ENCODE measurements around the gene C5orf15. TPM values are rescaled to one million over a fixed set of nuclear protein-coding genes. Genes with fewer than 3 reads are reported as not detected.

C5orf15 gene
- 25.0 and 32.2 TPM in 2 replicates for total RNA-seq (2014; rRNA removed; shearing (Covaris generic))

- DNase-seq (ENCODE audit: low spot score), result peak; percentile 93
Measured at GRCh38 chr5:133968204-133968980, at the start of gene C5orf15. TSS of gene C5orf15 (minus strand) at chr5:133968625. CDS start at chr5:133968584, 41 bp downstream.

DNA sequence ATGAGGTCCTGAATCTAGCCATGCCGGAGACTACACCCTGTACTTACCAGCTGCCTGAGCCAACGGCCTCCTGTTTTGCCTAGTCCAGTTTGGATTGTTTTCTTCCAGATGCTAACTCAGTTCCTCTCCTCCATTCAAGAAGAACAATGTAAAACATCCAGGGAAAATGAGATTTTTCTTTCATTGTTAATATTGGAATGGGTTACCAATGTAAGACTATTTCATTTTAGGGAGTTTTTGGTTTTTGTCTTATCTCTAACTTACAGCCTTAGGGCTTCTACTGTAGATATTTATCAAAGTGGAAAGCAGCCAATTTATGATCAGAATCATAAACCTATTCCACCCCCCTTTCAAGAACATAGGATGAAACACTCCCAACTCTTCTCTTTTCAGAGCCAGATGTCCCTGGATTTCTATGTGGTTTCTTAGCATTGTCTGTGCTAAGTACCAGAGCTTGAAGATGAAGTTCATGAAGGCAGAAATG is 39.9 kb upstream of the C5orf15 start:
- no peak for DNase-seq (ENCODE audit: low spot score)

- DNase-seq (ENCODE audit: low spot score), result peak; percentile 28
Measured at GRCh38 chr5:134007581-134008265, 39.3 kb upstream of the C5orf15 start.

GRCh38 chr5:134006115-134006514 is 37.7 kb upstream of the C5orf15 start:
- DNase-seq (ENCODE audit: low spot score), result no peak

- DNase-seq (ENCODE audit: low spot score), result peak; percentile 69
Measured at GRCh38 chr5:134005417-134006061, 37.1 kb upstream of the C5orf15 start.

GRCh38 chr5:134004626-134005416 is 36.4 kb upstream of the C5orf15 start, which contains the start of gene VDAC1:
TSS of gene VDAC1 (minus strand) at chr5:134004975. CDS start at chr5:133993012, 11,963 bp downstream.
- DNase-seq (ENCODE audit: low spot score), result peak; percentile 85

DNA sequence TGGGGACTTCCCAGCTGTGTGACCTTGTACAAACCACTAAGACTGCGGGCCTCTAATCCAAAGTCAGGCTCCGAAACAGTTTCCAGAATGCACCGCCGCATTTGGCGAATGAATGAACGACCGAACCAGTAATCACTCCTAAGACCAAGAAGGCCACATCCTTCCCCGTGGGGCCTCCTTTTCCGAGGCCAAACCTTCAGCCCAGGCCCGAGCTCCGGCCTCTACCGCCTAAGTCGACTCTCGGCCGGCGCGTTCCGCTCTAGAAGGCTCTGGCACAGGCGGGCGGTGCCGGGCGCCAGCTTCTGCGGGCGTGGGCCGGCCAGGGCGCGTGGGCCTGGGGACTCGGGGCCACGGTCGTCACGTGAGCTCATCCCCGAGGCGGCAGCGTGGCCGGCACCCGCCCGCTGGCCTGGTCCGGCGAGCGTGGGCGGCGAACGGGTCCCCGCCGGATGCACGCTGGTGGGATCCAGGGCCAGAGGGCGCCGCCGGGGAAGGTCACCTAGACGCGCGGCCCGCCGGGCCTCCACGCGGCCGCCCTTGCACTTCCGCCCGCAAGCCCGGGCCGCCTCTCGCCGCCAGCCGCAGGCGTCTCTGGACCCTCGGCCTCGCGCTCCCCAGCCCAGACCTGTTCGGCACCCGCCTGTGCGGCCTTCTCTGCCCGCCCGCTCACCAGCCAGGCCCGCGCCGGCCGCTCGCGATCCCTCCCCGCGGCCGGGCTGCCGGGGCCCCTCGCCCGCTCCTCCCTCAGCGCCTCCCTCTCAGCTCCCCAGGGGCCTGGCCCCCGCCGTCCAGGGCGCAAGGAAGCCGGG is 35.6 kb upstream of the C5orf15 start:
- DNase-seq (ENCODE audit: low spot score), result peak; percentile 51

DNA sequence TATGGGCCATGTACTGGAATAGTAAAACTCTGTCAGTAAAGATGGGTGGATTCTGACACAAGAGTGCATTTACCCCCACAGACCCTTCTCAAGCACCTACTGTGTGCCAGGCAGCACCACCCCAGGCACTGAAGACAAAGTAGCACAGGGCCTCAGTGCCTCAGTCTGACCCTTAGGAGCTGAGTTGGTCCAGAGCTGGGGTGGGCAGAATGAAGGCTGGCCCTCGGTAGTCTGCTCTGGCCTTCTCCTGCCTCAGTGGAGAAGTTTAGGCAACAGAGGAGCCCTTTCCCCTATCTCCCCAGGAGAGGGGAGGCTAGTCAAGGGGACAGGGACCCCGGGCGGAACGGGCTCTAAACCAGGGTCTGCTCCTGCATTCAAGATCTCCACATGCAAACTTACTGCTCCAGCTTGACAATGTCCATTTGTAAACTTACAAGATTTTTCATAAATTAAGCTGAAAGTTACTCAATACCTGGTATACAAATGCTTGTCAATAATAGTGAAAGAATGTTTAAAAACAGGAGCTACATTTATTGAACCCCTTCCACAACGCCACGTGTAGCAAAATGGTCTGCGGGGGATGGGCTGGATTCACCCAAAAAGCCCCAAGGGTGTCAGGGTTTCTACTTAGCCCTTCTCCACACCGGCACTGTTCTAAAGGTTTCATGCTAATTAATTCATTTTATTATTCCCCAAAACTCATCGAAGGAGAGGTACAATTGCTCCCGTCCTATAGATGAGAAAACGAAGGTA is 34.8 kb upstream of the C5orf15 start:
- DNase-seq (ENCODE audit: low spot score), result no peak

- no peak for DNase-seq (ENCODE audit: low spot score)
Measured at GRCh38 chr5:134001938-134002731, 33.7 kb upstream of the C5orf15 start.

DNA sequence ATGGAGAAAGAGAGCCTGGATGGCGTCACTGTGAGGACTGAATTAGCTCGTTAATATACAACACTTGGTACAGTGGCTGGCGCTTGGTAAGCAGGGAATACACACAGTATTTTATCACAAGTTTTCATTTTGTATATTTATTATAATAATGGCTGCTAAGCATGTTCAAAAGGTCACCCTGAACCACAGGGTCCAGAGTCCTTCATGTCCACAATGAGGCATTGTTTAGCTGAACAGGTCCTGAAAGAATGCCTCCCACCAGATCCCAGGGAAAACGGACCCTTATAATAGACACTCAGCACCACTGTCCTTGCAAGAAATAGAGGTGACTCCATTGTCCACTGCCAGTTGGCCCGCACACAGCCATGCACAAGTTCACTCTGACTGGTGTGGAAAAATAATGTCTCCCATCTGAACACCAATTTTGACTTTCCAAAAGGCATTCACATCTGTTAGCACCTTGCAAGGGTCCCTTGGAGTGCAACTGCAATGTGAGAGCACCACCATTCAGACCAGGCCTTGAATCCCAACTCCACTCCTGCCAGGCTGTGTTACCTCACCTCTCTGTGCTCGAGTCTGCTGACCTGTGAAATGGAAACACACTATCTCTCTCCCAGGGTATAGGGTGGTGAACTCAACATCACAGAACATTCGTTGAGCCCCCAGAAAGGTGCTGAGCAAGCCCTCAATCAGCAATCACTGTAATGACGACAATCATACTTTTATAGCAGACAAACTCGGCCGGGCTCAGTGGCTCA is 32.5 kb upstream of the C5orf15 start:
- DNase-seq (ENCODE audit: low spot score), result no peak

GRCh38 chr5:134000091-134000511 is 31.7 kb upstream of the C5orf15 start:
- no peak for DNase-seq (ENCODE audit: low spot score)

GRCh38 chr5:133998807-133999206 is 30.4 kb upstream of the C5orf15 start:
- DNase-seq (ENCODE audit: low spot score), result no peak

- DNase-seq (ENCODE audit: low spot score), result no peak
Measured at GRCh38 chr5:133998042-133998441, 29.6 kb upstream of the C5orf15 start.

- DNase-seq (ENCODE audit: low spot score), result no peak
Measured at GRCh38 chr5:133996683-133997252, 28.3 kb upstream of the C5orf15 start.

DNA sequence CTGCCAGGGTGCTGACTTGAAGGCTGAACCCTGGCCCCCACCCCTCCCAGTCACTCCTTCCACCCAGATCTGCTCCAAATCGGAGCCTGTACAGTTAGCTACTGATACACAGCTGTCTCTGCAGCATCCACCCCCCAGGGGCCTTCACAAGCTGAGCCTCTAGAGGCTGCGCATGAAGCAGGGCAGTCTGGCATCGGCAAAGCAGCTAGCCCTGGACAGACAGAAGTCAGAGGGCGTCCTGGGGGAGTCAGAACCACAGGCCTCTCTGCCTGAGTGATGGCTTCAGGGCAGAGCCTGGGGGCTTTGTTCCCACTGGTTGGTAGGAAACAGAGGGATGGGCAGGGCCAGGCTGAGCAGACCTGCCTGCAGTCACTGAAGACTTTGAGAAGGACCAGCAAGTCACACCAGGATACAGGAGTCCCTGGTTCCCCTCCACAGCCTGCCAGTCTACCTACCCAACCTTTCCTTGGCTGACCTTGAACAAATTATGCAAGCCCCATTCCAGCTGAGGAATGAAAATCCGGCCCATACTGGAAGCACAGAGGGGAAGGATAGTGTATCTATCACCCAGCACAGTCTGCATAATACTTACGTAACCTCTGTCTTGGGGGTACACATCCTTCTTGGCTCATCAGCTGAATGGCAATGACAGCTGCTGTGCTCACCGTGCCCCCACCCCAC is 27.6 kb upstream of the C5orf15 start:
- no peak for DNase-seq (ENCODE audit: low spot score)

DNA sequence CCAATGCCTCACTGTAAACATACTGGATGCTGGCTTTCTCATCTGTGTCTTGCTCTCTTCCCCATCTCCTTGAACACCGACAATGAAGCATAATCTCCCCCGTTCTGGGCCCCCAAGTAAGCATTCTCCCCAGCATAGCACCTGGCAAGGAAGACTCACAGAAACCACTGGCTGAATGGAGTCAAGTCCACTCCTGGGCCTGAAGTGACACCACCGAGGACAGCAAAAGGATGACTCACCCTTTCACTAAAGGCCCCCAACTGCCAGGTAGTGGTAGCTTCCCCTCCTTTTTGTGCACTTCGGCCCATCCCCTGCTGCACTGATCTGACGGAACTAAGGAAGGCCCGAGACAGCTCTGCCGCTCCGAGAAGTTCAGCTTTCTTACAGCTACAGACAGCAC is 26.9 kb upstream of the C5orf15 start:
- no peak for DNase-seq (ENCODE audit: low spot score)

DNA sequence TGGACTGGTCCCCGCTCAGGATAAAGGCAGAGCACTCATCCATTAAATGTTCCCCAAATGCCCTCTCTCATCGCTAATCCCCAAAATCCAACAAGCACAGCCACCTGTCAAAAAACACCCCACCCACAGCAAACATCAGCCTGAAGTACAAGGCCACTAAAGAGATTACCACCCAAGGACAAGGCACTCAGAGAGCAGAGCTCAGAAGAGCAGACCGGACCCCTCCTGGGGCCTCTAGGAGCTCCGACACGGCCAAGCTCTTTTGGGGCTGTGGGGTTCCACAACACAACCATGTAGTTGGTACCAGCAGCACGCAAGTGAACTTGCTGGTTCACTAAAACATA is 26.5 kb upstream of the C5orf15 start:
- no peak for DNase-seq (ENCODE audit: low spot score)

Data from HT-29 (cell line).